GM12892 (cell line): Measurements from ENCODE around the gene GALNT13.

Source experiments
- POLR2A ChIP-seq: IDR thresholded peaks from 2 replicates; pipeline ENCODE4 v1.6.1; 2011; ENCODE audit warnings: low read depth, low read length, control low read depth
- POLR2AphosphoS5 ChIP-seq: IDR thresholded peaks from 2 replicates; pipeline ENCODE4 v1.6.1; 2011; ENCODE audit warnings: low read depth, low read length, control low read depth
- TAF1 ChIP-seq: IDR thresholded peaks from 2 replicates; pipeline ENCODE4 v1.6.1; 2011; ENCODE audit warnings: low read depth, mild to moderate bottlenecking, control low read depth, low read length, borderline replicate concordance

- TF ChIP-seq POLR2AphosphoS5 (no peak), POLR2A (no peak), TAF1 (no peak)
Measured at GRCh38 chr2:154391051-154391450, 519.3 kb downstream of the GALNT13 start.
